ENCODE data around the gene CTIF. TPM values are rescaled to one million over a fixed set of nuclear protein-coding genes. Genes with fewer than 3 reads are reported as not detected.

CTIF gene
- polyA plus RNA-seq, 1 donor from 2014 or later, result 50.2 TPM

- no peak overlapping the region for H3K27ac ChIP-seq (ENCODE audit: low read length)
Observed at GRCh38 chr18:48683197-48683596, 144.4 kb downstream of the CTIF start.

GRCh38 chr18:48683661-48684060, 144.8 kb downstream of the CTIF start:
- no peaks in the 10 kb centered on the region for H3F3A ChIP-seq (ENCODE audit: insufficient read depth, low read length, poor library complexity, severe bottlenecking)
- H4K20me1 ChIP-seq (ENCODE audit: insufficient read depth), result no peaks in the 10 kb centered on the region
- no peaks in the 10 kb centered on the region for H3K36me3 ChIP-seq (ENCODE audit: insufficient read depth, low read length)
- no peak overlapping the region for H3K4me2 ChIP-seq (ENCODE audit: low read length)
- H3K9me3 ChIP-seq (ENCODE audit: low read length), result no peaks in the 10 kb centered on the region
- H3K9ac ChIP-seq (ENCODE audit: low read length), result no peak overlapping the region
- H3K79me2 ChIP-seq (replicated peaks; ENCODE audit: insufficient read depth, low read length), result no peaks in the 10 kb centered on the region
- H3K4me3 ChIP-seq (ENCODE audit: low read length), result no peak overlapping the region
- H3K27me3 ChIP-seq (ENCODE audit: insufficient read depth, low read depth, low read length), result no peaks in the 10 kb centered on the region
- no peak overlapping the region for H2AFZ ChIP-seq (ENCODE audit: low read depth, low read length)
- H3K27ac ChIP-seq (ENCODE audit: low read length), result no peak overlapping the region
- H3K9me2 ChIP-seq (ENCODE audit: insufficient read depth, low read length), result no peaks in the 10 kb centered on the region
- no peak for TF ChIP-seq REST (IDR thresholded peaks at IDR 0.05; ENCODE audit: borderline replicate concordance)
- no peak for TF ChIP-seq POLR2AphosphoS5 (IDR thresholded peaks at IDR 0.05)
- TF ChIP-seq MXI1 (conservative IDR thresholded peaks at IDR 0.05; ENCODE audit: poor library complexity, severe bottlenecking), result no peak
- TF ChIP-seq CTCF (IDR thresholded peaks at IDR 0.05; ENCODE audit: poor library complexity, severe bottlenecking), result no peak
- TF ChIP-seq EP300 (conservative IDR thresholded peaks at IDR 0.05; ENCODE audit: poor library complexity, severe bottlenecking), result no peak
- no peak for TF ChIP-seq RAD21 (conservative IDR thresholded peaks at IDR 0.05)
- no peak for TF ChIP-seq SMC3 (conservative IDR thresholded peaks at IDR 0.05; ENCODE audit: poor library complexity)

More at GRCh38 chr18:48683197-48683596, 144.4 kb downstream of the CTIF start:
- Histone ChIP-seq H2AFZ (ENCODE audit: low read depth, low read length) (no peak overlapping the region), H4K20me1 (ENCODE audit: insufficient read depth) (no peaks in the 10 kb centered on the region), H3K36me3 (ENCODE audit: insufficient read depth, low read length) (no peaks in the 10 kb centered on the region), H3K27me3 (ENCODE audit: insufficient read depth, low read depth, low read length) (no peaks in the 10 kb centered on the region), H3K4me2 (ENCODE audit: low read length) (no peak overlapping the region), H3F3A (ENCODE audit: insufficient read depth, low read length, poor library complexity, severe bottlenecking) (no peaks in the 10 kb centered on the region), H3K4me3 (ENCODE audit: low read length) (no peak overlapping the region), H3K9me2 (ENCODE audit: insufficient read depth, low read length) (no peaks in the 10 kb centered on the region), H3K9ac (ENCODE audit: low read length) (no peak overlapping the region), H3K79me2 (replicated peaks; ENCODE audit: insufficient read depth, low read length) (no peaks in the 10 kb centered on the region), H3K9me3 (ENCODE audit: low read length) (no peaks in the 10 kb centered on the region)
- TF ChIP-seq TAF1 (IDR thresholded peaks at IDR 0.05; ENCODE audit: low read depth) (no peak), REST (IDR thresholded peaks at IDR 0.05; ENCODE audit: borderline replicate concordance) (no peak), EP300 (conservative IDR thresholded peaks at IDR 0.05; ENCODE audit: poor library complexity, severe bottlenecking) (no peak), POLR2AphosphoS5 (IDR thresholded peaks at IDR 0.05) (no peak), CTCF (IDR thresholded peaks at IDR 0.05; ENCODE audit: poor library complexity, severe bottlenecking) (no peak), MXI1 (conservative IDR thresholded peaks at IDR 0.05; ENCODE audit: poor library complexity, severe bottlenecking) (no peak), EZH2 (IDR thresholded peaks at IDR 0.05; ENCODE audit: borderline replicate concordance, insufficient read depth, low read length, poor library complexity, severe bottlenecking) (no peak), SMC3 (conservative IDR thresholded peaks at IDR 0.05; ENCODE audit: poor library complexity) (no peak), RAD21 (conservative IDR thresholded peaks at IDR 0.05) (no peak)

All from neural cell (in vitro differentiated cells).